Osteocyte (in vitro differentiated cells): ENCODE measurements around the gene CPLX1. TPM values are rescaled to one million over a fixed set of nuclear protein-coding genes. Genes with fewer than 3 reads are reported as not detected.

Source experiments
- DNase-seq: peaks from one replicate; pipeline ENCODE4 v3.0.0; 2021; ENCODE audit warnings: mixed read lengths; ENCODE audit not compliant: unreplicated experiment; ENCODE audit errors: extremely low spot score
- H3K27ac Mint-ChIP-seq: one replicate; pipeline ENCODE4 v1.8.0; 2021; ENCODE audit warnings: mild to moderate bottlenecking, mixed read lengths; ENCODE audit not compliant: unreplicated experiment
- H3K27me3 Mint-ChIP-seq: one replicate; pipeline ENCODE4 v1.8.0; 2021; ENCODE audit warnings: mixed read lengths; ENCODE audit not compliant: unreplicated experiment
- H3K36me3 Mint-ChIP-seq: one replicate; pipeline ENCODE4 v1.8.0; 2021; ENCODE audit warnings: mixed read lengths; ENCODE audit not compliant: unreplicated experiment
- H3K4me1 Mint-ChIP-seq: one replicate; pipeline ENCODE4 v1.8.0; 2021; ENCODE audit warnings: mixed read lengths; ENCODE audit not compliant: unreplicated experiment
- H3K4me3 Mint-ChIP-seq: one replicate; pipeline ENCODE4 v1.8.0; 2021; ENCODE audit warnings: mild to moderate bottlenecking, moderate library complexity, mixed read lengths; ENCODE audit not compliant: unreplicated experiment
- H3K9me3 Mint-ChIP-seq: one replicate; pipeline ENCODE4 v1.8.0; 2021; ENCODE audit warnings: mixed read lengths; ENCODE audit not compliant: unreplicated experiment
- CTCF ChIP-seq: fragments of 200-600 bp; sonication (generic); IDR thresholded peaks from 2 replicates; pipeline ENCODE4 v1.5.0; 2021; ENCODE audit warnings: antibody characterized with exemption, mild to moderate bottlenecking, moderate library complexity
- total RNA-seq: library from RNA; stranded (reverse); gene quantifications from 2 replicates; pipeline ENCODE4 v1.2.1, GENCODE V29; 2021

The CPLX1 gene
- total RNA-seq, 1 donor from 2014 or later, result not detected

GRCh38 chr4:866068-866760 lies 40.3 kb upstream of the CPLX1 start:
- no peaks in the 10 kb centered on the region for H3K27me3 Mint-ChIP-seq
- H3K9me3 Mint-ChIP-seq, result peaks cover 8% of the 10 kb centered on the region
- DNase-seq, result no peak
- H3K4me3 Mint-ChIP-seq, result no peak overlapping the region
- H3K4me1 Mint-ChIP-seq, result no peaks in the 10 kb centered on the region
- TF ChIP-seq CTCF, result no peak
- H3K36me3 Mint-ChIP-seq, result peaks cover 50% of the 10 kb centered on the region
- H3K27ac Mint-ChIP-seq, result no peak overlapping the region

GRCh38 chr4:865572-865971 lies 39.6 kb upstream of the CPLX1 start:
- Mint-ChIP-seq H3K27ac (no peak overlapping the region), H3K27me3 (no peaks in the 10 kb centered on the region), H3K9me3 (peaks cover 8% of the 10 kb centered on the region), H3K4me1 (no peaks in the 10 kb centered on the region), H3K36me3 (peaks cover 52% of the 10 kb centered on the region), H3K4me3 (no peak overlapping the region)
- DNase-seq, result no peak
- TF ChIP-seq CTCF, result no peak

DNA sequence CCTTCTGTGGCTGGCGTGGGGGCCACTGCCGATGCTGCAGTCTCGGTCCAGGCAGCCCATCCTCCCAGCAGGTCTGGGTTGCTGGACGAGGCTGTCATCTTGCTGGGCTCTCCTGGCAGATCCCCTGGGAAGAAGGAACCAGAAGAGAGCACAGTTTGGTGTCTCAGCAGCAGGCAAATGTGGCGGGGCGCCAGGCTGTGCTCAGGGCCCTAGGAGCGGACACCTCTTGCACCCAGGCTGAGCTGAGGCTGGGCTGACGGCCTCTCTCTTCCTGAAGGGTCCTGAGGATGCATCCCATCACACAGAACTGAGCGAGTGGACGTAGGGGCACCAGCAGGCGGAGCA lies 39.2 kb upstream of the CPLX1 start:
- H3K4me1 Mint-ChIP-seq, result no peaks in the 10 kb centered on the region
- peaks cover 8% of the 10 kb centered on the region for H3K9me3 Mint-ChIP-seq
- no peak for DNase-seq
- H3K27me3 Mint-ChIP-seq, result no peaks in the 10 kb centered on the region
- H3K27ac Mint-ChIP-seq, result no peak overlapping the region
- H3K4me3 Mint-ChIP-seq, result no peak overlapping the region
- TF ChIP-seq CTCF, result no peak
- peaks cover 51% of the 10 kb centered on the region for H3K36me3 Mint-ChIP-seq

DNA sequence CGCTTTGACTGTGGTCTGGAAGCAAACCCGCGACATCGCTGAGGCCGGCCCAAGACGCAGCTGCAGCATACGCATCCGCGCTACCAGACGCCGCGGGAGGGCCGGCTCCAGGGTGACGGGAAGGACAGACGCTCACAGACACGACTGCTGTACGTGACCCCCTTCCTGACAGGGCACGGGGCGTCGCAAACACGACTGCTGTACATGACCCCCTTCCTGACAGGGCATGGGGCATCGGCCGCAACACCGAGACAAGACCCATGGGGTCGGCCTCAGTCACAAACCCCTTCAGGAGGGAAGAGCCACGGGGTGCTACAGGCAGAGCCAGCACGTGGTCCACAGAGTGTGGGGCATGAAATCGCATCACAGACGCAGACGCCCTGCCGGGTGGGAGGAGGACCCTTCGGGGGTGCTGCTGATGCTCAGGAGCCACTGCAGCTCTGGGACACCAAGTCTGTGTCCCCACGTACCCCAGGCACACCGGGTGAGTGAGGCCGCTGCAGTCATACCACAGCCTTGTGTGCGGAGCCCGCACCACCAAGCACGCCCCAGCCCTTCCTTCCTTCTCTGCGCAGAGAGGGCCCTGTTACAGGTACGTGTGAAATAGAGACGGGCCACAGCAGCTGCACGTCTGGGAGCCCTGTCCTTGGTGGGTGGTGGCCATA lies 38.7 kb upstream of the CPLX1 start:
- H3K9me3 Mint-ChIP-seq, result peaks cover 8% of the 10 kb centered on the region
- no peak for DNase-seq
- no peak overlapping the region for H3K4me3 Mint-ChIP-seq
- no peak for TF ChIP-seq CTCF
- H3K27me3 Mint-ChIP-seq, result no peaks in the 10 kb centered on the region
- H3K27ac Mint-ChIP-seq, result no peak overlapping the region
- H3K4me1 Mint-ChIP-seq, result no peaks in the 10 kb centered on the region
- peaks cover 48% of the 10 kb centered on the region for H3K36me3 Mint-ChIP-seq

GRCh38 chr4:860561-860960 lies 34.6 kb upstream of the CPLX1 start:
- H3K27ac Mint-ChIP-seq, result no peak overlapping the region
- no peak overlapping the region for H3K4me3 Mint-ChIP-seq
- no peaks in the 10 kb centered on the region for H3K27me3 Mint-ChIP-seq
- TF ChIP-seq CTCF, result no peak
- no peak for DNase-seq
- H3K9me3 Mint-ChIP-seq, result peaks cover 8% of the 10 kb centered on the region
- no peaks in the 10 kb centered on the region for H3K4me1 Mint-ChIP-seq
- H3K36me3 Mint-ChIP-seq, result peaks cover 64% of the 10 kb centered on the region
